Parathyroid adenoma (tissue), 2 donors: ENCODE measurements around the gene AQP2.

Experiments used
- H2AFZ ChIP-seq: fragments of 300-600 bp; sonication (generic); one replicate; pipeline ENCODE4 v1.7.0; 2017; ENCODE audit warnings: antibody characterized with exemption, mild to moderate bottlenecking
- H3K27ac ChIP-seq: fragments of 300-600 bp; sonication (generic); one replicate; pipeline ENCODE4 v1.7.0; 2017
- H3K27me3 ChIP-seq: fragments of 300-600 bp; sonication (generic); one replicate; pipeline ENCODE4 v1.7.0; 2017; ENCODE audit warnings: low read length; ENCODE audit not compliant: control insufficient read depth, insufficient read depth
- H3K36me3 ChIP-seq: fragments of 300-600 bp; sonication (generic); one replicate; pipeline ENCODE4 v1.7.0; 2017; ENCODE audit warnings: low read length; ENCODE audit not compliant: control insufficient read depth, insufficient read depth
- H3K4me1 ChIP-seq: fragments of 300-600 bp; sonication (generic); one replicate; pipeline ENCODE4 v1.7.0; 2017; ENCODE audit warnings: control low read depth
- H3K4me2 ChIP-seq: fragments of 300-600 bp; sonication (generic); one replicate; pipeline ENCODE4 v1.7.0; 2017; ENCODE audit warnings: low read length
- H3K4me3 ChIP-seq: fragments of 300-600 bp; sonication (generic); one replicate; pipeline ENCODE4 v1.7.0; 2017; ENCODE audit warnings: low read depth, low read length
- H3K79me2 ChIP-seq: fragments of 300-600 bp; sonication (generic); one replicate; pipeline ENCODE4 v1.7.0; 2017; ENCODE audit warnings: control low read depth
- H3K9ac ChIP-seq: fragments of 300-600 bp; sonication (generic); one replicate; pipeline ENCODE4 v1.7.0; 2017; ENCODE audit warnings: mild to moderate bottlenecking
- H3K9me3 ChIP-seq: fragments of 300-600 bp; sonication (generic); one replicate; pipeline ENCODE4 v1.7.0; 2017; ENCODE audit warnings: low read length; ENCODE audit not compliant: control insufficient read depth
- CTCF ChIP-seq: fragments of 300-600 bp; sonication (generic); IDR thresholded peaks from one replicate; pipeline ENCODE4 v1.7.0; 2017; ENCODE audit warnings: antibody characterized with exemption, mild to moderate bottlenecking
- donor health status: primary hyperparathyroidism.

The AQP2 gene

DNA sequence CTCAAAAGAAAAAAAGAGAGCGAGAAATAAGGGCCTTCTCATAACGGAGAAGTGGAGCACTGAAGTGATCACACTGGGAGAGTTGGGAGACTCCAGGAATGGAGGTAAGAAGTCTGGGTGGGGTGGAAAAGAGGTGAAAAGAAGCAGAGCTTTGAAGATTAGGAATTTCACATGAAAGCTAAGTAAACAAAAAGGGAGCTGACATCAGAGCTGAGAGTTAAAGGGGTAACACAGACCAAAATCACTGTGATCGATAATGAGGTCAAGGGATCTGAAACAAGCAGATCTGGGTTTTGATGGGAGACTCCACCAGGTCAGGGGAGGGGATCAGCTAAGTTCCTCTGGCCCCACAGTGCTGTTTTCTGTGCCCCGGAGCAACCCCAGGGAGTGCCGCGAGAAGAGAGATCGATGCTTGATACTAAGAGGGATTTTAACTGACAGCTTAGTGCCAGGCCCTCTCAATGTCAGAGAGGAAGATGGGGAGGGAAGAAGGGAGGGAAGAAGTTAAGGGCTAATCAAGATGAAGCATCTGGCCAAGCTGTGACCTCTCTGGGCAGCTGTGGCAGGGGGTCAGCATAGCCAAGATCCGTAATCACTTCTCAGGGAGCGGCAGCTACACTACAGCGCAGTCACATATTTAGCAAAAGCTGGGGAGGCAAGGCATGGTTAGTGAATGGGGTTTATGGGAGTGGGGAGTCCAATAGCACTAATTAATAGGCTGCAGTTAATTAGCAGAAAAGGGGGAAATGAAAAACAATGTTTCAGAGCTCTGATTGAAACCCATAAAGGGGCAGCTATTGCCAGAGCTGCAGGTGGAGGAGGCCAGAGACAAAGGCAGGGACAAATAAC, 30.2 kb downstream of the AQP2 start:
- Histone ChIP-seq H3K27ac (no peak overlapping the region), H3K4me1 (peaks cover 16% of the 10 kb centered on the region), H3K9ac (no peak overlapping the region), H2AFZ (peak overlapping the region; percentile 66), H3K9me3 (no peaks in the 10 kb centered on the region), H3K4me2 (no peak overlapping the region), H3K4me3 (no peak overlapping the region), H3K27me3 (no peaks in the 10 kb centered on the region), H3K36me3 (no peaks in the 10 kb centered on the region), H3K79me2 (no peaks in the 10 kb centered on the region)
- TF ChIP-seq CTCF = no peak

GRCh38 chr12:49982246-49983087, 31.9 kb downstream of the AQP2 start:
- no peak overlapping the region for H3K9ac ChIP-seq
- no peaks in the 10 kb centered on the region for H3K9me3 ChIP-seq
- no peaks in the 10 kb centered on the region for H3K36me3 ChIP-seq
- H3K4me3 ChIP-seq = no peak overlapping the region
- TF ChIP-seq CTCF = no peak
- H3K79me2 ChIP-seq = no peaks in the 10 kb centered on the region
- peaks cover 25% of the 10 kb centered on the region for H3K4me1 ChIP-seq
- H2AFZ ChIP-seq = no peak overlapping the region
- no peaks in the 10 kb centered on the region for H3K27me3 ChIP-seq
- no peak overlapping the region for H3K27ac ChIP-seq
- H3K4me2 ChIP-seq = no peak overlapping the region

DNA sequence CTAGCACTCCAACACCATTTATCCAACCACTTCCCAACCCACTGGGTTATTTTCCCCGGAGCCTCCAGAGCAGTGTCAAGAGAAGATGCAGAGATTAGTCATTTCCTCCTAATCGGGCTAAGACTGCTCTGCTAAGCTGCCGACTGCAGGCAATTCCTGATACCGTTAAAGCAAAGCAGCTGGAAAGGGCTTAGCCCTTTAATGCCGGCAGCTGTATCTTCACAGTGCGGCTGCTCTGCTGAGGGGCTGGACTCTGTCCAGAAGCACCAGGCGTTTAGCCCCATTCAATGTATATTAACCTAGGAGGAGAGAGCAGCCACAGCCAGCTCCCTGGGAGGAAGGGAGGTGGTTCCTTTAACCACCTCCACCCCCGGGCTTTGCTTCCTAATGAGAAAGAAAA, 33.4 kb downstream of the AQP2 start:
- Histone ChIP-seq H2AFZ (peak overlapping the region; percentile 39), H3K9me3 (no peaks in the 10 kb centered on the region), H3K27me3 (no peaks in the 10 kb centered on the region), H3K79me2 (no peaks in the 10 kb centered on the region), H3K36me3 (no peaks in the 10 kb centered on the region), H3K4me3 (no peak overlapping the region), H3K4me2 (no peak overlapping the region), H3K4me1 (peaks cover 25% of the 10 kb centered on the region), H3K9ac (no peak overlapping the region), H3K27ac (no peak overlapping the region)
- TF ChIP-seq CTCF = no peak

DNA sequence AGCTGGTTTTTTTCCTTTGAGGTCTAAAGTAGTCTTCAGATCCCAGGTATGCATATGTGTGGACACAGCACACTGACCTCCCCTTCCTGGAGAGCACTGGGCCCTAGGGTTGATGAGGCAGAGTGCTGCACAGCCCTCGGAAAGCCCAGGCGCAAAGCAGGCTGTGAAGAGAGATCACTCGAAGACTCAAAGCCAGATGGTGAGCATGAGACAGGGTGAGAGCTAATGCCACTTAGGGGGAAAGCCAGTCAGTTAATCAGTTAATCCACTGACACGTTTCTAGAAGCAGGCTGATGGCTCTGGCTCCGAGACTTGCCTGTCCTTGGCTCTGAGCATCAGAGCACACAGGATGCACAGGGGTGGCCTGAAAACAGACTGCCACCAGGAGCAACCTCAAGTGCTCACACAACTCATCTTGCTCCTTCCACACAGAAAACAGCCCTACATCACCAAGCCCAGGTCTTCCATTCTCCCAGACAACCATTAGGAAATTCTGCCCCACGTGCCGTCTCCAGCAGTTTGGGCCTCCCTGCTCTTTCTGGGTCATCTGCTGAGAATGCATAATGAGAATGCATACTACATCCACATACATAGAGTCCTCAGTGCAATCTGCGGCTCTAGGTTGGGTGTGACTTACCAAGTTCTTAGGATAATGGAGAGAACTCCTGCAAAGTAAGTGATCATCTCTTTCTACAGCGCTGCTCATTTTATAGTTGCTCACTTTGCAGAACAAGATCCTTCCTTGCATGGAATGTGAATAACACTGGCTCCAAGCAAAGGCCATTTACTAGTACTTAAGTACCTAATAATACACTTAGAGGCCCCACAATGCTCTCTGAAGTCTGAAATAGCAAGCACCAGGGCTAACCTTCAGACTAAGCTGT, 34.2 kb downstream of the AQP2 start:
- Histone ChIP-seq H3K36me3 (no peaks in the 10 kb centered on the region), H3K9ac (no peak overlapping the region), H3K79me2 (no peaks in the 10 kb centered on the region), H2AFZ (peak overlapping the region; percentile 39), H3K27me3 (no peaks in the 10 kb centered on the region), H3K4me2 (no peak overlapping the region), H3K4me1 (peaks cover 25% of the 10 kb centered on the region), H3K4me3 (no peak overlapping the region), H3K9me3 (no peaks in the 10 kb centered on the region), H3K27ac (no peak overlapping the region)
- TF ChIP-seq CTCF = no peak
